ENCODE data around the gene GAD1. TPM values are rescaled to one million over a fixed set of nuclear protein-coding genes. Genes with fewer than 3 reads are reported as not detected.

The GAD1 gene
- under 0.01 TPM in 1 of 2 replicates, not detected in the other for total RNA-seq

DNA sequence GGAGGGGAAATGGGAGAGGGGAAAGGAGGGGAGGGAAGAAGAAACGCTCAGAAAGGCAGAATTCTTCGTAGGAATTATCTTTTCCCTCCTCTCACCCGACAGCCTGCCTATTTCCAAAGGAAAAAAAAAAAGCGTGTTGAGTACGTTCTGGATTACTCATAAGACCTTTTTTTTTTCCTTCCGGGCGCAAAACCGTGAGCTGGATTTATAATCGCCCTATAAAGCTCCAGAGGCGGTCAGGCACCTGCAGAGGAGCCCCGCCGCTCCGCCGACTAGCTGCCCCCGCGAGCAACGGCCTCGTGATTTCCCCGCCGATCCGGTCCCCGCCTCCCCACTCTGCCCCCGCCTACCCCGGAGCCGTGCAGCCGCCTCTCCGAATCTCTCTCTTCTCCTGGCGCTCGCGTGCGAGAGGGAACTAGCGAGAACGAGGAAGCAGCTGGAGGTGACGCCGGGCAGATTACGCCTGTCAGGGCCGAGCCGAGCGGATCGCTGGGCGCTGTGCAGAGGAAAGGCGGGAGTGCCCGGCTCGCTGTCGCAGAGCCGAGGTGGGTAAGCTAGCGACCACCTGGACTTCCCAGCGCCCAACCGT is at the start of gene GAD1:
Gene GAD1, plus strand, starts transcription at position 384 of the 589 bp plus-strand sequence. CDS start 1,705 bp downstream, outside the sequence.

DNA sequence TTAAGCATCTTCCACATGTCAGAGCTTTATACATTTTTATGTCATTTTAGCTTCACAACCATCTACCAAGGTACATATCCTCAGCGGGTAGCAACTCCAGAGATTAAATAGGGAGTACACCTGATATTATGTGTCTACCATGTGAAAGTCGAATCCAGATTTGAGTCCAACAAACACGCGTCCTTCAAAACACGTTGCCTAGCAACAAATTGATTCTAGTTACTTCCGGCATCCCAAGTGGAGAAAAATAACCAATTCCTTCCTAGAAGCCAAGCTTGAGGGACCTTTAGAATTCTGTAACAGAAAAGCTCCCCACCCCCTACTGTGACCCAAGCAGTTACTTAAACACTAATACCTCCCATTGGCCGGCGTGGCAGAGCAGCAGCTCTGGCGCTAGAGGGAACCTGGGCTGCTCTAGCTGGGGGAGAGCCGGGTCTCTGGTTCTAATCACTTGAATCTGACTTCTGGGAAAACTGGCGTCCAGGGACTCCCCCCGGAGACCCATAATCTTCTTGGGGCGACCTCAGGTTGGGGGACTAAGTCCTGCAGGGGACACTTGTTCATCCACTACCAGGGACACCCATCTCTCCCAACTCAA is 46.6 kb upstream of the GAD1 start, which contains the start of gene ERICH2:
Gene ERICH2, plus strand, starts transcription at position 371 of the 598 bp plus-strand sequence. CDS start 304 bp downstream, outside the sequence.

Small RNA genes within 50 kb of the gene (small RNA-seq; reads per million reads assigned to genes)
- gene RF00019: not detected

Other genes with a start within 250 kb of the GAD1 start
- not detected in 2 replicates for gene SP5, start 101.5 kb upstream of the GAD1 start, total RNA-seq
- gene ERICH2, start 46.5 kb upstream of the GAD1 start, total RNA-seq: 0.39 and 0.43 TPM in 2 replicates
- gene GORASP2, start 112.4 kb downstream of the GAD1 start, total RNA-seq: 71.3 and 73.1 TPM in 2 replicates

All from articular chondrocyte of knee joint (primary cell).